ENCODE data around the gene NAGLU.

GRCh38 chr17:42525221-42525620, 10.8 kb upstream of the NAGLU start:
- TF ChIP-seq CTCF (IDR thresholded peaks at IDR 0.05) (no peak), POLR2AphosphoS5 (IDR thresholded peaks at IDR 0.05) (no peak)
